ENCODE results near the gene AFAP1. TPM values are rescaled to one million over a fixed set of nuclear protein-coding genes. Genes with fewer than 3 reads are reported as not detected.

Gene AFAP1
- polyA plus RNA-seq, 1 donor (not counting 4 experiments of a cell fraction or from before 2014, with no cell fraction given), result 7.6 TPM

DNA sequence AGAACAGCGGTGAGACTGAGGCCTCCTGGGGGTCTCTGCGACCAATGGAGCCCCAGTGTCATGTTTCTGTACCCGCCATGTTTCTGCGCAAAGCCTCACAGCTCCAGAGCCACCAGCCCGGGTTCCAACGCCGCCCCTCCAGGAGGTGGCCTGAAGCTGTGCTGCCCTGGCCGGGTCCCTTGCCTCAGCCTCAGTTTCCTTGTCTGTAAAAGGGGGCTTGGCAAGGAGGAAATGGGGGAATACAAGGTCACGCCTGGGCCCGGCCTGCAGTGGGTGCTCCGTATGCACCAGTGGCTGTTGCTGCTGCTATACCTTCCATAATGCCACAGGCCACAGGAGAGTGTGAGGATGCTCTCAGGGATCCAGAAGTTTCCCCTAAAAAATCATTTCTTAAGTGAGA, 229.5 kb downstream of the AFAP1 start:
- H3K36me3 ChIP-seq (ENCODE audit: control insufficient read depth in 2 of 2, extremely low read depth in 1 of 2, insufficient read depth in 2 of 2, low read length in 2 of 2), result no peaks in the 10 kb centered on the region
- no peaks in the 10 kb centered on the region for H3K79me2 ChIP-seq (ENCODE audit: control insufficient read depth, insufficient read depth, low read length)
- no peak overlapping the region for H3K4me2 ChIP-seq (ENCODE audit: control insufficient read depth, extremely low read depth, insufficient read depth, low read depth, low read length)
- DNase-seq (ENCODE audit: low read depth, low spot score), result no peak
- H3K27ac ChIP-seq (ENCODE audit: control insufficient read depth, insufficient read depth, low read length), result no peak overlapping the region
- H3K9ac ChIP-seq (ENCODE audit: control insufficient read depth, extremely low read depth, insufficient read depth, low read length), result no peak overlapping the region
- TF ChIP-seq, protein P1, sequence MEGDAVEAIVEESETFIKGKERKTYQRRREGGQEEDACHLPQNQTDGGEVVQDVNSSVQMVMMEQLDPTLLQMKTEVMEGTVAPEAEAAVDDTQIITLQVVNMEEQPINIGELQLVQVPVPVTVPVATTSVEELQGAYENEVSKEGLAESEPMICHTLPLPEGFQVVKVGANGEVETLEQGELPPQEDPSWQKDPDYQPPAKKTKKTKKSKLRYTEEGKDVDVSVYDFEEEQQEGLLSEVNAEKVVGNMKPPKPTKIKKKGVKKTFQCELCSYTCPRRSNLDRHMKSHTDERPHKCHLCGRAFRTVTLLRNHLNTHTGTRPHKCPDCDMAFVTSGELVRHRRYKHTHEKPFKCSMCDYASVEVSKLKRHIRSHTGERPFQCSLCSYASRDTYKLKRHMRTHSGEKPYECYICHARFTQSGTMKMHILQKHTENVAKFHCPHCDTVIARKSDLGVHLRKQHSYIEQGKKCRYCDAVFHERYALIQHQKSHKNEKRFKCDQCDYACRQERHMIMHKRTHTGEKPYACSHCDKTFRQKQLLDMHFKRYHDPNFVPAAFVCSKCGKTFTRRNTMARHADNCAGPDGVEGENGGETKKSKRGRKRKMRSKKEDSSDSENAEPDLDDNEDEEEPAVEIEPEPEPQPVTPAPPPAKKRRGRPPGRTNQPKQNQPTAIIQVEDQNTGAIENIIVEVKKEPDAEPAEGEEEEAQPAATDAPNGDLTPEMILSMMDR (optimal IDR thresholded peaks at IDR 0.05 in 1 of 3, IDR thresholded peaks at IDR 0.05 in 1 of 3, conservative IDR thresholded peaks at IDR 0.05 in 1 of 3; ENCODE audit: extremely low read depth in 1 of 3, insufficient read depth in 2 of 3, low read length in 3 of 3), result no peak
- H3K4me3 ChIP-seq (ENCODE audit: control insufficient read depth in 2 of 3, extremely low read depth in 1 of 3, insufficient read depth in 2 of 3, low read depth in 1 of 3, low read length in 3 of 3), result no peak overlapping the region
- no peaks in the 10 kb centered on the region for H4K20me1 ChIP-seq (ENCODE audit: control insufficient read depth, extremely low read depth, insufficient read depth, low read length)
- H3K9me1 ChIP-seq (ENCODE audit: control insufficient read depth, extremely low read depth, insufficient read depth, low read length), result no peaks in the 10 kb centered on the region
- H3K9me3 ChIP-seq (ENCODE audit: control insufficient read depth, low read depth, low read length), result no peaks in the 10 kb centered on the region
- H3K4me1 ChIP-seq (ENCODE audit: control insufficient read depth, extremely low read depth, insufficient read depth, low read length), result no peaks in the 10 kb centered on the region
- dilution Hi-C loops (cut with MboI; ENCODE audit: extremely low pct_ligation_motif_present, low sequenced_read_pairs), result no loop called here
- no peak overlapping the region for H2AFZ ChIP-seq (ENCODE audit: control insufficient read depth, low read length)
- FAIRE-seq, result no peak
- no peaks in the 10 kb centered on the region for H3K27me3 ChIP-seq (ENCODE audit: control insufficient read depth, extremely low read depth, insufficient read depth, low read length)

DNA sequence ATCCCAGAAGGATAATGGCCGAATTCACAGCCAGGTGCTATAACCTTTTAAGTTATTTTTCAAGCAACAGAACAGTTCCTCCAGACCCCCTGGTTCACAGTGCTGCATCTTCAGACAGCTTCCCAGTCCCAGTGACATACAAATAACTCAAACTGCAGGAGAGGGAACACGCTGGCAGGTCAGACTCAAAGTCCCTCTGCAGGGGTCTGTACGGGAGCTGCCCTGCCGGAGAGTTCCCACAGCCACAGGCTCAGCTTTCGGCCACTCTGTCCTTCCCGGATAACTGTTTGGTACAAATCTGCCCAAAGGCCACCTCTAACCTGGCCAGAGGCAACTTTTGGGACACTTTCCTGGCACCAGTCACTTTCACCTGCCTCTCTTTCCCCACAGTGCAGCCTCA, 230.2 kb downstream of the AFAP1 start:
- H3K9ac ChIP-seq (ENCODE audit: control insufficient read depth, extremely low read depth, insufficient read depth, low read length), result no peak overlapping the region
- H3K9me1 ChIP-seq (ENCODE audit: control insufficient read depth, extremely low read depth, insufficient read depth, low read length), result no peaks in the 10 kb centered on the region
- dilution Hi-C loops (cut with MboI; ENCODE audit: extremely low pct_ligation_motif_present, low sequenced_read_pairs), result no loop called here
- no peaks in the 10 kb centered on the region for H3K4me1 ChIP-seq (ENCODE audit: control insufficient read depth, extremely low read depth, insufficient read depth, low read length)
- H3K27me3 ChIP-seq (ENCODE audit: control insufficient read depth, extremely low read depth, insufficient read depth, low read length), result no peaks in the 10 kb centered on the region
- H3K79me2 ChIP-seq (ENCODE audit: control insufficient read depth, insufficient read depth, low read length), result no peaks in the 10 kb centered on the region
- H2AFZ ChIP-seq (ENCODE audit: control insufficient read depth, low read length), result no peak overlapping the region
- no peak overlapping the region for H3K4me3 ChIP-seq (ENCODE audit: control insufficient read depth in 2 of 3, extremely low read depth in 1 of 3, insufficient read depth in 2 of 3, low read depth in 1 of 3, low read length in 3 of 3)
- H3K36me3 ChIP-seq (ENCODE audit: control insufficient read depth in 2 of 2, extremely low read depth in 1 of 2, insufficient read depth in 2 of 2, low read length in 2 of 2), result no peaks in the 10 kb centered on the region
- FAIRE-seq, result no peak
- TF ChIP-seq, protein P1 (optimal IDR thresholded peaks at IDR 0.05 in 1 of 3, IDR thresholded peaks at IDR 0.05 in 1 of 3, conservative IDR thresholded peaks at IDR 0.05 in 1 of 3; ENCODE audit: extremely low read depth in 1 of 3, insufficient read depth in 2 of 3, low read length in 3 of 3), result no peak
- no peak for TF ChIP-seq EZH2 (IDR thresholded peaks at IDR 0.05; ENCODE audit: low read length)
- H3K9me3 ChIP-seq (ENCODE audit: control insufficient read depth, low read depth, low read length), result no peaks in the 10 kb centered on the region
- no peak overlapping the region for H3K27ac ChIP-seq (ENCODE audit: control insufficient read depth, insufficient read depth, low read length)
- no peak for DNase-seq (ENCODE audit: low read depth, low spot score)
- H3K4me2 ChIP-seq (ENCODE audit: control insufficient read depth, extremely low read depth, insufficient read depth, low read depth, low read length), result no peak overlapping the region
- H4K20me1 ChIP-seq (ENCODE audit: control insufficient read depth, extremely low read depth, insufficient read depth, low read length), result no peaks in the 10 kb centered on the region
